HFF-Myc (cell line): ENCODE results near the gene S100A5.

Experiments used
- DNase-seq: peaks from one replicate; pipeline ENCODE4 v3.0.0-alpha.2; 2011; ENCODE audit warnings: low read depth; ENCODE audit errors: extremely low read depth
- H3K4me3 ChIP-seq: replicated peaks from 2 replicates; pipeline ENCODE4 v1.5.1; 2011; ENCODE audit warnings: low read depth, mild to moderate bottlenecking, control low read depth, low read length
- CTCF ChIP-seq: IDR thresholded peaks from 2 replicates; pipeline ENCODE4 v1.5.1; 2012; ENCODE audit warnings: mild to moderate bottlenecking, low read depth, low read length, control low read depth; ENCODE audit errors: missing control alignments

Gene S100A5

GRCh38 chr1:153509036-153509435 lies 31.7 kb downstream of the S100A5 start:
- no peak overlapping the region for H3K4me3 ChIP-seq
- DNase-seq, result no peak
- no peak for TF ChIP-seq CTCF

- TF ChIP-seq CTCF, result no peak
- DNase-seq, result no peak
These were observed 32.7 kb downstream of the S100A5 start for GRCh38 chr1:153507926-153508583.

GRCh38 chr1:153506831-153507413 lies 33.8 kb downstream of the S100A5 start:
- TF ChIP-seq CTCF, result no peak
- no peak overlapping the region for H3K4me3 ChIP-seq
- peak; percentile 63 for DNase-seq

More at GRCh38 chr1:153507926-153508583, 32.7 kb downstream of the S100A5 start:
- no peak overlapping the region for H3K4me3 ChIP-seq

GRCh38 chr1:153506386-153506785 lies 34.3 kb downstream of the S100A5 start:
- TF ChIP-seq CTCF, result no peak

GRCh38 chr1:153505576-153505975 lies 35.2 kb downstream of the S100A5 start:
- TF ChIP-seq CTCF, result no peak
- DNase-seq, result no peak

More at GRCh38 chr1:153506386-153506785, 34.3 kb downstream of the S100A5 start:
- H3K4me3 ChIP-seq, result no peak overlapping the region
- DNase-seq, result no peak

GRCh38 chr1:153503766-153504165 lies 37.0 kb downstream of the S100A5 start:
- TF ChIP-seq CTCF, result no peak

More at GRCh38 chr1:153505576-153505975, 35.2 kb downstream of the S100A5 start:
- H3K4me3 ChIP-seq, result no peak overlapping the region

More at GRCh38 chr1:153503766-153504165, 37.0 kb downstream of the S100A5 start:
- DNase-seq, result no peak
- no peak overlapping the region for H3K4me3 ChIP-seq
